Neural progenitor cell (in vitro differentiated cells): ENCODE results near the gene KLHL29.

ENCODE experiments used
- EZH2phosphoT487 ChIP-seq: fragments of 200-600 bp; sonication (generic); IDR thresholded peaks from 2 replicates; pipeline ENCODE4 v1.6.1; 2017; ENCODE audit warnings: antibody characterized with exemption
- TF ChIP-seq, protein P1 (sequence below): fragments of 200-600 bp; sonication (generic); IDR thresholded peaks from 2 replicates; pipeline ENCODE4 v1.5.1; 2017; ENCODE audit warnings: antibody characterized with exemption, mild to moderate bottlenecking

GRCh38 chr2:23528171-23528570, 143.2 kb downstream of the KLHL29 start:
- TF ChIP-seq, protein P1, sequence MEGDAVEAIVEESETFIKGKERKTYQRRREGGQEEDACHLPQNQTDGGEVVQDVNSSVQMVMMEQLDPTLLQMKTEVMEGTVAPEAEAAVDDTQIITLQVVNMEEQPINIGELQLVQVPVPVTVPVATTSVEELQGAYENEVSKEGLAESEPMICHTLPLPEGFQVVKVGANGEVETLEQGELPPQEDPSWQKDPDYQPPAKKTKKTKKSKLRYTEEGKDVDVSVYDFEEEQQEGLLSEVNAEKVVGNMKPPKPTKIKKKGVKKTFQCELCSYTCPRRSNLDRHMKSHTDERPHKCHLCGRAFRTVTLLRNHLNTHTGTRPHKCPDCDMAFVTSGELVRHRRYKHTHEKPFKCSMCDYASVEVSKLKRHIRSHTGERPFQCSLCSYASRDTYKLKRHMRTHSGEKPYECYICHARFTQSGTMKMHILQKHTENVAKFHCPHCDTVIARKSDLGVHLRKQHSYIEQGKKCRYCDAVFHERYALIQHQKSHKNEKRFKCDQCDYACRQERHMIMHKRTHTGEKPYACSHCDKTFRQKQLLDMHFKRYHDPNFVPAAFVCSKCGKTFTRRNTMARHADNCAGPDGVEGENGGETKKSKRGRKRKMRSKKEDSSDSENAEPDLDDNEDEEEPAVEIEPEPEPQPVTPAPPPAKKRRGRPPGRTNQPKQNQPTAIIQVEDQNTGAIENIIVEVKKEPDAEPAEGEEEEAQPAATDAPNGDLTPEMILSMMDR, result no peak
- TF ChIP-seq EZH2phosphoT487, result no peak
